HCT116 (cell line): Measurements from ENCODE around the gene PACSIN2.

Source experiments
- CTCF ChIP-seq, 3 experiments: fragments of 200-600 bp in 1 of 3; sonication (generic) in 1 of 3; IDR thresholded peaks in 2 of 3; conservative IDR thresholded peaks in 1 of 3; 2 replicates each; pipeline ENCODE4 v1.5.1; 2012 to 2017; ENCODE audit warnings: low read depth in 2 of 3, low read length in 2 of 3, antibody characterized with exemption in 1 of 3, borderline replicate concordance in 1 of 3, control low read depth in 1 of 3, mild to moderate bottlenecking in 1 of 3, mixed read lengths in 1 of 3, mixed run types in 1 of 3, moderate library complexity in 1 of 3; ENCODE audit not compliant: insufficient read depth in 1 of 3
- EZH2 ChIP-seq: fragments of 200-600 bp; sonication (generic); IDR thresholded peaks from 2 replicates; pipeline ENCODE4 v1.6.1; 2017; ENCODE audit warnings: antibody characterized with exemption, mixed run types
- POLR2A ChIP-seq: IDR thresholded peaks from 2 replicates; pipeline ENCODE4 v1.7.0; 2011; ENCODE audit warnings: borderline replicate concordance; ENCODE audit not compliant: insufficient read depth, insufficient read length; ENCODE audit errors: extremely low read depth

- TF ChIP-seq CTCF (IDR thresholded peaks at IDR 0.05 in 2 of 3, conservative IDR thresholded peaks at IDR 0.05 in 1 of 3; ENCODE audit: borderline replicate concordance in 1 of 3, insufficient read depth in 1 of 3, low read depth in 2 of 3, low read length in 2 of 3) (no peak), POLR2A (no peak), EZH2 (no peak)
Observed at GRCh38 chr22:42950281-42950680, 64.7 kb downstream of the PACSIN2 start.
